Measurements from ENCODE around the gene RPN1.

GRCh38 chr3:128693696-128694095 lies 43.1 kb upstream of the RPN1 start:
- TF ChIP-seq CTCF (IDR thresholded peaks at IDR 0.05 in 4 of 5, conservative IDR thresholded peaks at IDR 0.05 in 1 of 5) (no peak), POLR2A (IDR thresholded peaks at IDR 0.05) (no peak)

All from gastrocnemius medialis (tissue), 4 donors.